ENCODE data around the gene KNDC1. TPM values are rescaled to one million over a fixed set of nuclear protein-coding genes. Genes with fewer than 3 reads are reported as not detected.
A peak's percentile ranks its signal among the peaks of the same experiment; 100 is the strongest.

The KNDC1 gene
- total RNA-seq, 3 donors from 2014 or later = 0.14 to 0.60 (median 0.32) TPM

GRCh38 chr10:133274751-133275683, 115.0 kb downstream of the KNDC1 start:
- Histone ChIP-seq H3K36me3 (ENCODE audit: low read depth) (no peaks in the 10 kb centered on the region), H3K4me1 (ENCODE audit: low read depth) (peaks cover 8% of the 10 kb centered on the region), H3K9me3 (no peaks in the 10 kb centered on the region), H3K4me3 (no peak overlapping the region)
- ATAC-seq (peak; percentile 33), DNase-seq (peak; percentile 44 to 80 (median 55))
- no peak for TF ChIP-seq CTCF (IDR thresholded peaks at IDR 0.05)
- intact Hi-C loops (cut with DNase I, micrococcal nuclease) = no loop called here

- no peak for DNase-seq
- Histone ChIP-seq H3K4me3 (no peak overlapping the region), H3K36me3 (ENCODE audit: low read depth) (no peaks in the 10 kb centered on the region), H3K4me1 (ENCODE audit: low read depth) (peaks cover 8% of the 10 kb centered on the region), H3K9me3 (no peaks in the 10 kb centered on the region)
- TF ChIP-seq CTCF (IDR thresholded peaks at IDR 0.05) = no peak
- peak; percentile 6 for ATAC-seq
- intact Hi-C loops (cut with DNase I, micrococcal nuclease) = no loop called here
Observed at GRCh38 chr10:133275684-133276092, 115.7 kb downstream of the KNDC1 start.

Small RNAs within 50 kb of the gene (microRNA-seq; reads per million reads assigned to microRNA genes)
- 0.70 reads per million for gene MIR202

Other genes with a start within 250 kb of the KNDC1 start
- gene CFAP46, start 217.6 kb upstream of the KNDC1 start, total RNA-seq = 1 to 10 TPM in 1 of 3 donors, under 1 TPM in 1, not detected in 1; 0.78 to 1.0 TPM
- under 1 TPM in 1 of 3 donors, not detected in 2; 0.10 TPM for gene ADGRA1, start 72.3 kb upstream of the KNDC1 start, total RNA-seq
- not detected for gene UTF1, start 70.0 kb downstream of the KNDC1 start, total RNA-seq
- gene VENTX, start 77.6 kb downstream of the KNDC1 start, total RNA-seq = 1 to 10 TPM in 1 of 3 donors, under 1 TPM in 2; 0.09 to 1.2 (median 0.36) TPM
- gene ADAM8, start 116.6 kb downstream of the KNDC1 start, total RNA-seq = 1 to 10 TPM; 4.8 to 7.0 (median 5.2) TPM
- gene TUBGCP2, start 148.7 kb downstream of the KNDC1 start, total RNA-seq = 10 to 100 TPM; 48.1 to 63.4 (median 58.8) TPM
- 10 to 100 TPM; 39.1 to 54.0 (median 42.7) TPM for gene ZNF511, start 148.7 kb downstream of the KNDC1 start, total RNA-seq
- gene CALY, start 176.7 kb downstream of the KNDC1 start, total RNA-seq = 1 to 10 TPM in 2 of 3 donors, not detected in 1; 1.1 to 7.5 TPM
- gene PRAP1, start 187.2 kb downstream of the KNDC1 start, total RNA-seq = 100 to 1,000 TPM in 2 of 3 donors, 10 to 100 TPM in 1; 69.0 to 215 (median 106) TPM
- gene FUOM, start 197.8 kb downstream of the KNDC1 start, total RNA-seq = 10 to 100 TPM; 13.5 to 22.2 (median 18.8) TPM
- gene ECHS1, start 213.1 kb downstream of the KNDC1 start, total RNA-seq = 100 to 1,000 TPM in 2 of 3 donors, 10 to 100 TPM in 1; 97.7 to 180 (median 151) TPM
- gene PAOX, start 219.0 kb downstream of the KNDC1 start, total RNA-seq = 1 to 10 TPM; 7.5 to 9.3 (median 8.3) TPM
- gene MTG1, start 233.9 kb downstream of the KNDC1 start, total RNA-seq = 10 to 100 TPM; 43.6 to 52.7 (median 45.6) TPM

Measured in mucosa of descending colon (tissue), 3 donors.